ENCODE measurements around the gene PARD3B. TPM values are rescaled to one million over a fixed set of nuclear protein-coding genes. Genes with fewer than 3 reads are reported as not detected.

Gene PARD3B
- total and polyA plus RNA-seq, 2 donors (not counting 1 experiment from before 2014, with no cell fraction given), result 7.4 to 20.6 TPM

GRCh38 chr2:204670124-204670523 is 124.8 kb downstream of the PARD3B start:
- H3K4me1 ChIP-seq (ENCODE audit: control insufficient read depth, extremely low read depth, insufficient read depth, low read length), result peaks cover 8% of the 10 kb centered on the region
- H3K27ac ChIP-seq (ENCODE audit: insufficient read depth, low read length), result no peak overlapping the region
- no peak overlapping the region for H3K4me3 ChIP-seq (replicated peaks in 1 of 4; ENCODE audit: control extremely low read depth in 1 of 4, insufficient read depth in 1 of 4, low read depth in 3 of 4, low read length in 4 of 4)
- TF ChIP-seq CTCF (conservative IDR thresholded peaks at IDR 0.05 in 1 of 2, IDR thresholded peaks at IDR 0.05 in 1 of 2; ENCODE audit: low read depth in 1 of 2, low read length in 2 of 2) (no peak), EZH2 (IDR thresholded peaks at IDR 0.05; ENCODE audit: low read length, missing control alignments) (no peak)
- H3K4me2 ChIP-seq (ENCODE audit: extremely low read depth, insufficient read depth, low read length), result no peak overlapping the region
- H3K9ac ChIP-seq (ENCODE audit: insufficient read depth, low read length), result no peak overlapping the region
- no peaks in the 10 kb centered on the region for H3K9me3 ChIP-seq (ENCODE audit: control insufficient read depth, insufficient read depth, low read depth, low read length)
- H2AFZ ChIP-seq (ENCODE audit: low read length), result no peak overlapping the region
- H4K20me1 ChIP-seq (ENCODE audit: control insufficient read depth, extremely low read depth, insufficient read depth, low read length), result no peaks in the 10 kb centered on the region
- no peaks in the 10 kb centered on the region for H3K36me3 ChIP-seq (ENCODE audit: control insufficient read depth, insufficient read depth, low read length)
- H3K27me3 ChIP-seq (ENCODE audit: control insufficient read depth, insufficient read depth, low read length), result no peaks in the 10 kb centered on the region
- peak in 1 of 2 donors; percentile 17 for DNase-seq (ENCODE audit: low read depth in 2 of 2)
- no peaks in the 10 kb centered on the region for H3K79me2 ChIP-seq (ENCODE audit: control insufficient read depth, insufficient read depth, low read length)

GRCh38 chr2:204670756-204671155 is 125.5 kb downstream of the PARD3B start:
- H3K9ac ChIP-seq (ENCODE audit: insufficient read depth, low read length), result no peak overlapping the region
- TF ChIP-seq EZH2 (IDR thresholded peaks at IDR 0.05; ENCODE audit: low read length, missing control alignments) (no peak), CTCF (conservative IDR thresholded peaks at IDR 0.05 in 1 of 2, IDR thresholded peaks at IDR 0.05 in 1 of 2; ENCODE audit: low read depth in 1 of 2, low read length in 2 of 2) (no peak)
- H3K27ac ChIP-seq (ENCODE audit: insufficient read depth, low read length), result no peak overlapping the region
- no peaks in the 10 kb centered on the region for H3K79me2 ChIP-seq (ENCODE audit: control insufficient read depth, insufficient read depth, low read length)
- H3K4me2 ChIP-seq (ENCODE audit: extremely low read depth, insufficient read depth, low read length), result no peak overlapping the region
- no peak overlapping the region for H2AFZ ChIP-seq (ENCODE audit: low read length)
- no peaks in the 10 kb centered on the region for H3K36me3 ChIP-seq (ENCODE audit: control insufficient read depth, insufficient read depth, low read length)
- no peaks in the 10 kb centered on the region for H3K27me3 ChIP-seq (ENCODE audit: control insufficient read depth, insufficient read depth, low read length)
- H3K9me3 ChIP-seq (ENCODE audit: control insufficient read depth, insufficient read depth, low read depth, low read length), result no peaks in the 10 kb centered on the region
- no peak for DNase-seq (ENCODE audit: low read depth in 2 of 2)
- no peaks in the 10 kb centered on the region for H4K20me1 ChIP-seq (ENCODE audit: control insufficient read depth, extremely low read depth, insufficient read depth, low read length)
- H3K4me1 ChIP-seq (ENCODE audit: control insufficient read depth, extremely low read depth, insufficient read depth, low read length), result peaks cover 3% of the 10 kb centered on the region
- no peak overlapping the region for H3K4me3 ChIP-seq (replicated peaks in 1 of 4; ENCODE audit: control extremely low read depth in 1 of 4, insufficient read depth in 1 of 4, low read depth in 3 of 4, low read length in 4 of 4)

- Histone ChIP-seq H3K9me3 (ENCODE audit: control insufficient read depth, insufficient read depth, low read depth, low read length) (no peaks in the 10 kb centered on the region), H3K4me2 (ENCODE audit: extremely low read depth, insufficient read depth, low read length) (no peak overlapping the region), H3K27ac (ENCODE audit: insufficient read depth, low read length) (no peak overlapping the region), H3K4me3 (replicated peaks in 1 of 4; ENCODE audit: control extremely low read depth in 1 of 4, insufficient read depth in 1 of 4, low read depth in 3 of 4, low read length in 4 of 4) (no peak overlapping the region), H3K27me3 (ENCODE audit: control insufficient read depth, insufficient read depth, low read length) (no peaks in the 10 kb centered on the region), H3K79me2 (ENCODE audit: control insufficient read depth, insufficient read depth, low read length) (no peaks in the 10 kb centered on the region), H4K20me1 (ENCODE audit: control insufficient read depth, extremely low read depth, insufficient read depth, low read length) (no peaks in the 10 kb centered on the region), H3K9ac (ENCODE audit: insufficient read depth, low read length) (no peak overlapping the region), H3K36me3 (ENCODE audit: control insufficient read depth, insufficient read depth, low read length) (no peaks in the 10 kb centered on the region), H3K4me1 (ENCODE audit: control insufficient read depth, extremely low read depth, insufficient read depth, low read length) (no peaks in the 10 kb centered on the region), H2AFZ (ENCODE audit: low read length) (no peak overlapping the region)
- no peak for TF ChIP-seq CTCF (conservative IDR thresholded peaks at IDR 0.05 in 1 of 2, IDR thresholded peaks at IDR 0.05 in 1 of 2; ENCODE audit: low read depth in 1 of 2, low read length in 2 of 2)
- TF ChIP-seq EZH2 (IDR thresholded peaks at IDR 0.05; ENCODE audit: low read length, missing control alignments), result no peak
- no peak for DNase-seq (ENCODE audit: low read depth in 2 of 2)
These were observed 127.5 kb downstream of the PARD3B start for GRCh38 chr2:204672772-204673171.

All from fibroblast of lung (primary cell).